Kidney tubule cell (primary cell): ENCODE data around the gene ADAMTS13.

Source experiments
- DNase-seq: peaks from one replicate; pipeline ENCODE4 v3.0.0-alpha.2; 2018; ENCODE audit warnings: low spot score

ADAMTS13 gene

DNA sequence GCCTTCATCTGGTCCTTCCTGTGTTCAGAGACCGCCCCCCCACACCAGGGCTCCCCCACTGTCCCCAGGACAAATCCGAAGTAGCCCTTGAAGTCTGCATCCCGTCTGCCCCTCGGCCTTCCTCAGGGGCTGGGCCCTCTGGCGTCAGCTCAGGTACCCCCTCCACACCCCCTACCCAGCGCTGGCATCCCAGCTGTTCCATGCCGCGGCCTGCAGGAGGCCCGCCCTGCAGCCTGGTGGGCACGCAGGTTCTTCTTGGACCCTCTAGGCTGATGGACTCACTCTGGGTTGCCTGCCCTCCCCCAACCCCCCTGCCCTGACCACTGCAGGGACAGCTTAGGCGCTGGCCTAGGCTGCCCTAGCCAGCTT is 50.1 kb downstream of the ADAMTS13 start:
- DNase-seq: no peak

DNA sequence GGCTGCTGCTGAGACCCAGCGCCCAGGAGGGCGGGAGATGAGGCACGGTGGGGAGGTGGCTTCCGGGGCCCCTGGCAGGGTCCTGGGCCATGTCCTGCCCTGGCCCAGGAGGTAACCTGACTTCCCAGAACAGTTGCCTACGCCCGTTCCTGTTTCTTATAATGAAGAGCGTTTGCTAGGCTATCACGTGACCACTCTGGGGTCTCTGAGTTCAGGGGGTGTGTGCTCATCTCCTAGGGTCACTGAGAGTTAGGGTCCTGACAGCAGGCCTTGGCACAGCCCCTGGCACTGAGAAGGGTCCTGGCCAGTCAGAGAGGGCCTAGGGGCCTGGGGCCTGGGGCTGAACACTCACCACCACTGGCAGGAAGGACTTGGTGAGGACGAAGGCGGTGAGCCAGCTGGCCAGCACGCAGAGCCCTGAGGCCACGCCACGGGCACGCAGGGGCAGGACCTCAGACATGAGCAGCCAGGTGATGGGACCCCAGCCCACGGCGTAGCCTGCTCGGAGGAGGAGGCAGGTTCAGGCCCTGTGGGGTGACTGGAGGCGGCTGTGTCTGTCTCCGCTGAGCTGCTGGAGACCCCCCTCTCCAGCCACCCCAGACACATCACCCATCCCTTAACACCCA is 50.7 kb downstream of the ADAMTS13 start:
- no peak for DNase-seq

DNA sequence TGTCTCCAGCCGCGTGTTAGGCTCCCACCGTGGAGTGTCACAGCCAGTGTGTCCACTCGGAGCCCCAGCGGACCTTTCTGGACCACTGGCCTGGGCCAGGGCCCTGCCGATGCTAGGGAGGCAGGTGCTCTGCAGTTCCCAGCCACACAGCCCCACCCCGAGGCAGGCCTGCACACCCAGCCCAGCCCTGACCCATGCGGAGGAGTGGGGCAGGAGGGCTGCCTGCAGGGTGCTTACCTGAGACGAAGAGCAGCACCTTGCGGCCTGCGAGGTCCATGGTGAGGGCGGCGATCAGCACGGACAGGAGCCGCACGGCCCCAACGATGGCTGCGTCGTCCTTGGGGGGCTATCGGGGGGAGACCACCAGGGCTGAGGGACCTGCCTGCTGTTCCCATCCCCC is 51.6 kb downstream of the ADAMTS13 start:
- no peak for DNase-seq

DNA sequence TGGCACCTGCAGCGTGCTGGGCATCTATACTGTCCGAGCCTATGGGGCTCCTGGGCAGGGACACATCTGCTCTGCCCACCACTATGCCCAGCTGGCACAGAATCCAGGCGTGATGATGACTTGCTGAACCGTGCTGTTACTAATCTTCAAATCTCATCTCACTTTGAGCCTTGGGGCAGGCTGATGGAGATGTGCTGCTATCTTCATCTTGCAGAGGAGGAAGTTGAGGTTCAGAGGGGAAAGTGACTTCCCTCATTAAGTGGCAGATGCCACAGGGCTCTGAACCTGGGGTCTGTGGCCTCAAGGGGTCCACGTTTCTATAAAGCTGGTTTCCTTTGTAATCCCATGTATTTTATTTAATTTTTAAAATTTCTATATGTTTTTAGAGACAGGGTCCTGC is 52.0 kb downstream of the ADAMTS13 start:
- DNase-seq: no peak

DNA sequence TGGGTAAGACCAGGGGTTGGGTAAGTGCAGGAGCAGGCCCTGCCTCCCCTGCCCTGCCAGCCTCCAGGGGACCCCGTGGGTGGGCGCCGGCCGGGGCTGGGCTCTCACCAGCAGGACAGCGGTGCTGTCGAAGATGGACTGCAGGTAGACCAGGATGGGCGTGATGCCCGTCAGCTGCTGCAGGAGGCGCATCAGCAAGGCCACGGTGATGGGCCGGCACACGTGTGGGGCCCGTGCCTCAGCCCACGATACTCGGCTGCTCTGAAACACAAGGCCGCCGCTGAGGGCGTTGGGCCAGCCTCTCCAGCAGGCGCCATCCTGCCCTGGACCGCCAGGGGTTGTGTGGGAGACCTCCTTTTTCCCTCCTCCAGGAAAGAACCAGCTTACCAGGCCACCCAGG is 52.7 kb downstream of the ADAMTS13 start:
- DNase-seq: no peak

DNA sequence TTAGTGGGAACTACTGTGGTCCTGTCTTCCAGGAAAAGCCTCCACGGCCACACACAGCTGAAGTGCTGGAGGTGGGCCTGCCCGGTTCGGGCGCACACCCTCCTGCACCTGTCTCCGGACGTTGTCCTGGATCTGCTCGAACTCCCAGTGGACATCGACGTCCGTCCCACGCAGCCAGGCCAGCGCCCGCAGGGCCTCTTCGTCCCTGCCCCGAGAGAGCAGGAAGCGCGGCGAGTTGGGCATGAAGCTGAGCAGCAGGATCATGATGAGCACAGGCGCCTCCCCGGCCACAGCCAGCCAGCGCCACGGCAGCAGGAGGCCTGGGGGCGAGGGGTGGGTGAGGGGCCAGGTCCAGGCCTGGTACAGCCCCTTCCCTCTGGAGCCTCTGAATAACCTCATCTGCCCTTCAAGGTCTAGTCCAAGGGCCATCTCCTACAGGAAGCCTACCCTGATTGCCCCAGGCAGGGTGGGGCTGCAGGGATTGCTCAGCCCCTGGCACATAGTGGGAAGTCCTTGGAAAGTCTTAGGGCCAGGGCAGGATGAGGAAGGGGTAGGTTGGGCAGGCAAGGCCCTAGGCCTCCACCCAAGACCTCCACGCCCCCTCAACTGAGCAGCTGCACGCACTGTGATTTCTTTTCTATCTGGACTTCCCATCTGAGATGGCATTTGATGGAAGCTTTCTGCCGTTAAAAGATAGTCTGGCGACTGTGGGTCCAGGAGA is 53.3 kb downstream of the ADAMTS13 start:
- DNase-seq: no peak

DNA sequence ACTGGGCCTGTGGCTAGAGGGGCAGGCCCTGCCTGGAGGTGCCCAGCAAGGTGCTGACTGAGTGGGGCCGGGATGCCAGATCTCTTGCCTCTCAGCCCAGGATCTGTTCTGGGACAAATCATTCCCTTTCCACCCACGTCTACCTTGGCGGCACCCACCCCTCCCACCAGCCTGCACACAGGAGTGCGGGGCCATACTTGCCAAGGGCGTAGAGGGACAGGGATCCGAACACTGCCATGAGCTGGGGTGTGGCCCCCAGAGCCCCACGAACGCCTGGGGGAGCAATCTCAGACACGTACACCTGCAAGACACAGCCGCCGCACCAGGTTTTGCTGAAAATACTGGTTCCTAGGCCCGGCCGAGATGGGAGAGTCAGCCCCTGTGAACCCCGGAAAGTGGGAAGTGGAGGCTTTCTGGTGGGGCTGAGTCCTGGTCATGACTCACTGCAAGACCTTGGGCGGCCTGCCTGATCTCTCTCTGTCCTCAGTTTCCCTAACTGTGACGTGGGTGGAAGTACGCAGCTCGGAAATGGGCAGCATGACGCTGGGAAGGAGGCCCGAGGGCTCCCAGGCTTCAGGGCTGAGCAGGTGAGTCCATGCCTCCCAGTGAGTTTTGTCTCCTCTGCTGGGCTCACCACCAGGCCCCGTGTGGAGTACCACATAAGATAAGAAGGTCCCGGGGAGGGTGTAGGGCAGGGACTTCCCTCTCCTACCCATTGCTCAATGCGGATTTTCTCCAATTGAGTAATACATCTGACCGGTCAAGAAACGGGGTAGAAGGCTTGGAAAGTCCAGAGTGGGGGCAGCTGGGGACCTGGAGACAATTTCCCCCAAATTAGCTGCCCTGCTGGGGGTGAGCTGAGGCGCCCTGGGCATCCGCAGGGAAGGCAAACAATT is 54.1 kb downstream of the ADAMTS13 start:
- no peak for DNase-seq

DNA sequence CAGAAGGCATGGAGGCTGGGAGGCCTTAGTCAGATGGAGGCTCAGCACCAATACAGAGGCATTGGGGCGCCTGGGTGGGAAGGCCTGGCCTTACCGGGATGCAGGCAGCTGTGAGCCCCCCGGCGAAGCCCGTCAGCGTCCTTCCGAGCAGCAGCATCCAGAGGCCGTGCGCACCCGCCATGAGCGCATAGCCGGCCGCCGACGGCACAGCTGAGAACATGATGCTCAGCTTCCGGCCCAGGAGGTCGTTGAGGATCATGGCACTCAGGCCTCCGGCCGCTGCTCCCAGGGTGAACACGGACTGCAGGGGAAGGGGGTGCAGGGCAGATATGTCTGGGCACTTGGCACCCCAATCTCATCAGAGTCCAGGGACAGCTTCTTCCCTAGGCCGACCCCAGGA is 54.8 kb downstream of the ADAMTS13 start:
- DNase-seq: no peak

DNA sequence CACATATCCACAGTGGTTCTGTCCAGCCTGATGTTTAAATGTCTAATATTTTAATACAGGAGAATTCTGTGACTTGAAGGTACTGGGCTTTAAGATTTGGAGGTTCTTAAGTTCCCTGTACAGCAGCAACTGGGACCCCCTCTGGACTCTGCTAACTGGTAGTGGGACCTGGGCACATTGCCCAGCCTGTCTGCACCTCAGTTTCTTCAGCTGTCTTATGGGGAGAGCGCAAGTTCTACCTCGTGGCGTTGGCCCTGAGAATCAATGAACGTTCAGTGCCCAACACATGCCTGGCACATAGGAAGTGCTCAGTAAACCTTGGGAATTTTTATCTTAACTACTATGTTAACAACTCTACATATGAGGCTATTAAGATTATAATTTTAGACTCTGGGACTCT is 55.3 kb downstream of the ADAMTS13 start:
- no peak for DNase-seq

DNA sequence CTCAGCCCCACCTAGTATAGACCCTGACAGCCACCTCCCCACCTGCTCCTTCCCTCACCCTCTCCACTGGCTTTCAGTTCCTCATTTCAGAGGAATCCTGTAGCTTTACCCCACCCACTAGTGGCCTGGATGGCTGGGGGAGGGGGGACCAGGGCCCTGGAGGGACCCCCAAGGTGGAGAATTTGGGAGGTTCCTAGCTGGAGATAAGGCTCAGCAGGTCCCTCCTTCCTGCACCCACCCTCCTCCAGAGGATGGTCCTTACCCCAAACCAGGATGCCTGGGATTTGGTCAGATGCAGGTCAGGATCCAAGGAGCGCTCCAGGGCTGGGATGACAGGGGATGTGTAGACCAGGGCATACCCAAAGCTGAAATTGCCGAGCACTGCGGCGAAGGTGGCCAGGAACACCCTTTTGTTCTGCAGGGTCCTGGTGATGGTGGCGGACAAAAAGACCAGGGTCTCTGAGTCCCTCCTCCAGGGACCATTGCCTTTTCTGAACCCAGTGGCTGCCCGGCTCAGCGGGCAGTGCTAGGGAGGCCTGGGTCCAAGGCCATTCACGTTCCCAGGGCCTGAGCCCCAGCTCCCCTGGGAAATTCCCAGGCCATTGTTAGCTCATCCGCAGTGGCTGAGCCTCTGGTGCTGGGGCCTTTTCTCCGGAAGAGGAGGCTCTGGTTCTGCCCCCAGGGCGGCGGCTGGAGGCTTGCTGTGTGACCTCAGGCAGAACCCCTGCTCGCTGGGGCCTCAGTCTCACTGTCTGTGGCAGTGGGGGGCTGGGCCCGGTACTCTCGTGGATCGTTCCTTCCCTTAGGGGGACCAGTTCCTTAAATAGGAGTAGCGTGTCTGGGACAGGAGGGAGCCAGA is 56.1 kb downstream of the ADAMTS13 start:
- peak; percentile 70 for DNase-seq

DNA sequence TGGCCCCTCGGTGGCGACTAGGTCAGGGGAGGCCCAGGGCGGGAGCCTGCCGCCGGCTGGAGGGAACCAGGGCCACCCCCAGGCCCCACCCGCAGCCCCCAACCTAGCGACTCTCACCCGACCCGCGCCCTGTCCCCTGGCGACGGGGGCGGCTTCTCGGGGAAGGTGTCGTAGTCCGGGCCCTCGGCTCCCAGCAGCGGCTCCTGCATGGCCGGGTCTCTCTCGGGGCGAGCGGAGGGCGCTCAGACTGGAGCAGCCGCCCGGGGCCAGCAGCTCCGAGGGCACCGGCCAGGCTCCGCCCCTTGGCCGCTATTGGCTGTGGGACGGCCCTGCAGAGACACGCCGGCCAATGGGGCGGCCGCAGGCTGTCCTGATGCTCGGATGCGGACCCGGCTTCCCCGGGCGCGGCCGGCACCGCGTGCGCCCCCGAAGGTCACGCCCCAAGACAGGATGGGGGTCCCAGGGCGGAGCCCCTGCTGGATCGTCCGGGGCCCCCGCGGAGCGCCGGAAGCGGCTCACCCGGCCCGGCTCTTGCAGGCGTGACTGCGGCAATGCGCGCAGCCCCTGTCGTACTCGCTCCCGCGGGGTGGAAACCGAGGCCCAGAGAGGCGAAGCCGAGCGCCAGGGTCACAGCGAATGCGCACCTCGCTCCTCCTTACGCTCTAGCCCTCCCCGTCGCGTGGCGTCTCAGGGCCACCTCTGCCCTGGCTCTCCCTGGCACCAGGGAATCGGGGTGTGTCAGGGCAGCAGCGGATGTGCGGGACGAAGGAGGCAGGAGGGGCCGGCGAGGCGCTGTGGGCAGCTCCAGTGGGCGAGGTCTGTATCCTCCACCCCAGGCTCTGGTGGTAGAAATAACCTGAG is 56.9 kb downstream of the ADAMTS13 start, which contains the start of gene SLC2A6:
SLC2A6 (minus strand) TSS at position 249 of the 861 bp plus-strand sequence; CDS start at position 209, 40 bp downstream.
- peak; percentile 89 for DNase-seq

DNA sequence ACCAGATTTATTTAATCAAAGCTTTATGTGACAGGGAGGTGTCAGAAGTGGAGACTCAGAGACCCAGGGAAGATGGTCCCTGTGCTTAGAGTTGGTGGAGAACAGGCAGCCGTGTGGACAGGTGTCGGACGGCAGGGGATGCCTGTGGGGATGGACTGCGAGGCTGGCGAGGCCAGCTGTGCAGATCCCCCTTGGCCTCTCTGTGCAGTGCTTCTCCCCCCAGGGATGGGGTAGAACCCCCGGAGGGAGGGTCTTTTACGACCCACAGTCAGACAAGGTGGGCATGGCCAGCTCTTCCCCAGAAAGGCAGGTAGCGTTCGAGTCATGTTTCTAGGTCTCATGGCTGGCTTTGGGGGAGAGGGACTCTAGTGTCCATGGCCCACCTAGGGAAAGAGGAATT is 61.4 kb downstream of the ADAMTS13 start:
- no peak for DNase-seq

DNA sequence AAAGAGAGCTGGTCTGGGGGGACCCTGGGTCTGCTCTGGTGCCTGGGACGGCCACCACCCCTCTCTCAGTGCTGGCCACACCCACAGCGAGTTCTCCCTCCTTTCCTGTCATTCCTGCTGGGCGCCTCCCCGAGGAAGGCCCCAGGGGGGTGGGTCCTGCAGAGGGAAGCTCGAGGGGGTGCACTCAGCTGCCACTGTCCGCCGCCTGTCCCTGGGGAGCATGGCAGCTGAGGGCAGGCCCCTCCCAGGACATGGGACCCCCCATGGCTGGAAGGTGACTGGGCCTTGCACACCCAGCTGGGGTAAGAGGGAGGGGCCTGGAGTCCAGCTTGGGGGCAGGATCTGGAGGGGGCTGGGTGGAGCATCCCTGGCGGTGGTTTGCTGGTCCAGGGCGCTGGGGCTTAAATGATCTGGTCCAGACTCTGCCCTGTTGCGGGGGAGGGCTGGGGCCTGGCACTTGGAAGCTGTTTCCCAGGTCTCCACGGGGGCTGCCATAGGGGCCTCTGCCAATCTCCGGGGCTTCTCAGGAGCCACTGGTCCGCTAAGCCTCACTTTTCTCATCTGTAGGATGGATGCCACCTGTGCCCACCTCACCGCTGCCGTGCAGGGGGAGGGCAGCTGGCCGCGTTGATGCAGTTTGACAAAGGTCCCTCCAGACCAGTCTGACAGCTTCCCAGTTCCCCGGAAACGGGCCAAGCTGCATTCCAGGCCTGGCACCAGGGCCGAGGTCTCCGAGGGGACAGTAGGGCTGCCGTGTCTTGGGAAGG is 62.7 kb downstream of the ADAMTS13 start:
- DNase-seq: no peak

DNA sequence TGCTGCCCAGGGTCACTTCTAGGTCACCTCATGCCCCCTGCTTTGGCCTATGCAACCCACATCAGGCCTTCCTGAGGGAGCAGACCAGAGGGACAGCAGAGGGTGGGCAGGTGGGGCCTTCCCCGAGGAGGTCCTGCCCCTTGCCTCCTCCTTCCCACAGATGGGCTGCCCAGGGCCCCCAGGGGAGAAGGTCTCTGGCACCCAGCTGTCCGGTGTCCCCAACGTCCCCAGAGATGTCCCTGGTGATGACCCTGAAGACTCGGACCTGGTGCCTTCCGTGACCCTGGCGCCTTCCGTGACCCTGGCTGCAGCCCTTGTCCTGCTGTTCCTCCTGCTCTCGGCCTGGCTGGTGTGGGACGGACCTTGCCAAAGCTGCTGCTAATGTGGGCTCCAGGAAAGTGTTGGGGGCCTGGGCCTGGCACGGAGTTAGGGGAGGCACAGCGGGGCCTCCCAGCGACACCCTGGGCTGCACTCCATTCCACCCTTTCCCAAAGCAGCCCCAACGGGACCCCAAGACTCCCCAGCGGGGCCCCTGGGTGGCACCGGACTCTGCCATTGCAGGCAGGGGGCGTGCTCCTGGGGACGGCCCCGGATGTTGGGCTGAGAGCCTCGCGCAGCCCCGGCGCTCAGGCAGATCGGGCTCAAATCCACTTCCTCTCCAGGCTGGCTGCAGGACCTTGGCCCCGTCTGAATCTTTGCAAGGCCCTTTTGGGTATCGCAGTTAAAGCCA is 63.5 kb downstream of the ADAMTS13 start:
- no peak for DNase-seq

DNA sequence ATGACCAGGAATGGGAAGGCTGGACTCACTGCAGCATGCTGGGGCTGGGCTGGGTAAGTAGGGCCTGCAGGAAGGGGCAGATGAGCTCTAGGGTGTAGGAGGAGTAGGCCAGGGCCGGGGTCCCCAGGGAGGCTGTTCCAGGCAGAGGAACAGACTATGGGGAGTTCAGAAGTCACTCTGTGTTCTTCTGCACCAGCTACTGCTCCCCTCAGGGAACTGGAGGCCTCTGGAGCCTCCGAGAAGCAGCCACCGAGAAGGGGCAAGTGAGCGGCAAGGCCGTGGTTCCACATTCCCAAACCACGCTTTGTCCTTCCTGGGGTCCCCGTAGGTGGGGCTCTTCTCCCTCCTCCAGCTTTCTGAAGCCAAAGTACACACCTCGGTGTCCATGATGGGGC is 65.2 kb downstream of the ADAMTS13 start:
- DNase-seq: no peak

DNA sequence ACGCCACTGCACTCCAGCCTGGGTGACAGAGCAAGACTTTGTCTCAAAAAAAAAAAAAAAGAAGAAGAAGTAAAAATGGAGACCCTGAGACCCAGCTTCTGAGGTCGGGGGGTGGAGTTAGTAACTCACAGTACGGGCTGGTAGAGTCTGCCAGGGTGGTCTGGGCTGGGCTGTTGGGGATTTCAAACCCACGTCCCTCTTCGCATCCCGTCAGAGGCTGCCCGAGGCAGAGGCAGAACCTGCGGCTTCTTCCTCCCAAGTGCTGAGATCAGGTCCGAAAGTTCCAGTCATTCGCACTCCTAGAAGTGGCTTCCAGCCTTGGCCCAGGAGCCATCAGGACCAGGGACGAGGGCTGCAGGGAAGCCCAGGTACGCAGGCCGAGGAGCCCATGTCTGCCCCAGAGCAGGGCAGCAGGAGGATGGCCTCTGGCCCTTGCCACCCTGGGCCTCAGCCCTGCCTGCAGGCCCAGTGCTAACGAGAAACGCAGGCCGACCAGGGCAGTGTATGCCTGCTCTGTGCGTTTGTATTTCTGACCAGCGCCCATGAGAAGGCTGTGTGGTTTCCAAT is 66.6 kb downstream of the ADAMTS13 start:
- DNase-seq: no peak

DNA sequence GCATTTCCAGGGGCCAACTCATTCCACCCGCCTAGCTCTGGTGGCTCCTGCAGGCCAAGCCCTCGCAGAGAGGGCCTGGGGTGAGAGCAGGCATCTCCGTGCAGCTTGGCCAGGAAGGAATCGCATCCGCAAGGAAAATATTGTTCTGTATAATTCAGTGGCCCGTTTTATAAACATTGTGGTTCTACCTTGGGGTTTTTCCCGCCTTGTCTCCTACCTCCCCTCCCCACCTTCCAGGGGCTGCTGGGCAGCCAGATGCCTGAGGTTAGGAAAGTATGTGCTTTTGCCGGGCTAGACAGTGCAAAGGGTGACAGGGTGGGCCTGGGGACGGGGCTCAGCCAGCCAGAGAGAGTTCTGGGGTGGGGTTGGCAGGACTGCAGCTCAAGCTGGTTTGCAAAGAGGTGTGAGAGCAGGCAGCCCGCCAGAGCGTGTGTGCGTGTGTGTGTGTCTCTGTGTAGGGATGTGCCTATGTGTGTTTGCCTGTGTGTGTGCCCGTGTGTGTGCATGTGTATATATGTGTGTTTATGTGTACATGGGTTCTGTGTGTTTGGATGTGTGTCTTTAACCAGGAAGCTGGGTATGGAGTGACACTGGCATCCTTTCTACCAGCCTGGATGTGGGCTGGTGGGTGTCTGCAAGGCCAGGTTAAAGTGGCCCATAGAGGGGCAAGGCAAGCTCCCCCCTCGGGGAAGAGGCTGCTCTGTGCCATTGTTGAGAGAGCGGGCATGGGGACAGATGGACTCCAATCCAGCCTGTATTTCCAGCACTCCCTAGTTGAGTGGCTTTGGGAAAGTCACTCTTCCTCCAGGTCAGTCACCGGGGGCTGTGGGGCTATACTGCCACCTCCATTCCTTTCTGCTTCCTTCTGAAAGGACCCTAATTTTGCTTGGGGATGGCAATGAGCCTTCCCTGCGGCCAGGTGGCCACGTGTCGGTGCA is 67.4 kb downstream of the ADAMTS13 start:
- DNase-seq: no peak

DNA sequence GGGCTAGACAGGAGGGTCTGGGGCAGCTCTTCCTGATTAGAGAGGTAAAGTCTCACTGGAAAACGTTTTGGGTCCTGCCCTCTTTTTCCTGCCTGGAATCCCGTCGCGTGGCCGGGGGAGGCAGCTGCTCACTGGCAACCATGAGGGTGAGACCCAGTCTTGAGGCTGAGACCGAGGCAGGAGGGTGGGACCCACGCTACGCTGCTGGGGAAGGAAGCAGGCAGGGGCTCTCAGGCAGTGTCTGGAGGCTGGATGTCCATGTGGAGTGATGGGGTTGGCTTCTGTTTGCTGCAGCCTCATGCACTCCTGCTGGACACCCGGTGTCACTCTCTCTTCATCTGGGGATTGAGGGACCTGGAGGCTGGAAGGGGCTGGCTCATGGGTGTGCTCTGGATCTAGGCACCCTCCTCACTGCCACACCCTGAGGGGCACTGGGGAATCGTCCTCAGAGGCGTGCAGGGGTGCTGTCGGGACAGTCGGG is 68.1 kb downstream of the ADAMTS13 start:
- no peak for DNase-seq
